Activated CD4-positive, alpha-beta T cell treated with anti-CD3 and anti-CD28 coated beads, Interleukin-2, amount 50 U/mL, for 48 hours (primary cell): ENCODE measurements around the gene SH3GLB2.
"Not testable (repeated sequence)": the region's sequence is repeated elsewhere in the genome, so short reads cannot be mapped to it uniquely, and the experiment has no call there.

ENCODE experiments used
- DNase-seq, 2 experiments: peaks; one replicate each; pipeline ENCODE4 v3.0.0-alpha.2; 2020

Gene SH3GLB2

GRCh38 chr9:129053020-129053419 lies 24.9 kb upstream of the SH3GLB2 start:
- no peak for DNase-seq

- DNase-seq = no peak
These were observed 24.5 kb upstream of the SH3GLB2 start for GRCh38 chr9:129052592-129052991.

- DNase-seq = no peak
These were observed 13.9 kb upstream of the SH3GLB2 start for GRCh38 chr9:129042016-129042415.

GRCh38 chr9:129040113-129040643 lies 12.0 kb upstream of the SH3GLB2 start:
- no peak for DNase-seq

- DNase-seq = no peak
These were observed 10.2 kb upstream of the SH3GLB2 start for GRCh38 chr9:129038109-129038852.

- no peak for DNase-seq
These were observed 9.6 kb upstream of the SH3GLB2 start for GRCh38 chr9:129037767-129038098.

- no peak for DNase-seq
These were observed 9.0 kb upstream of the SH3GLB2 start for GRCh38 chr9:129036923-129037766.

- DNase-seq = peak; percentile 94 to 96
These were observed 8.3 kb upstream of the SH3GLB2 start, which contains the start of gene MIGA2 for GRCh38 chr9:129036241-129036922. MIGA2 (plus strand) TSS chr9:129036626; CDS start chr9:129040595, 3,969 bp downstream.

- not testable (repeated sequence) for DNase-seq
These were observed 7.7 kb upstream of the SH3GLB2 start for GRCh38 chr9:129035838-129036237.

GRCh38 chr9:129033216-129033615 lies 5.1 kb upstream of the SH3GLB2 start:
- DNase-seq = no peak

GRCh38 chr9:129032541-129033159 lies 4.5 kb upstream of the SH3GLB2 start:
- DNase-seq = no peak

GRCh38 chr9:129031514-129031913 lies 3.4 kb upstream of the SH3GLB2 start:
- no peak for DNase-seq

GRCh38 chr9:129030191-129030590 lies 2.1 kb upstream of the SH3GLB2 start:
- DNase-seq = no peak

GRCh38 chr9:129027685-129028191 lies 393 bp downstream of the SH3GLB2 start:
- DNase-seq = peak in 1 of 2 experiments; percentile 69

- DNase-seq = no peak
These were observed 877 bp downstream of the SH3GLB2 start for GRCh38 chr9:129027224-129027684.

GRCh38 chr9:129026442-129027223 lies 1.5 kb downstream of the SH3GLB2 start:
- DNase-seq = no peak

- no peak for DNase-seq
These were observed 4.3 kb downstream of the SH3GLB2 start for GRCh38 chr9:129023908-129024233.

- no peak for DNase-seq
These were observed 4.9 kb downstream of the SH3GLB2 start for GRCh38 chr9:129023036-129023907.

- no peak for DNase-seq
These were observed 6.1 kb downstream of the SH3GLB2 start for GRCh38 chr9:129022037-129022436.

GRCh38 chr9:129021091-129021490 lies 7.0 kb downstream of the SH3GLB2 start:
- DNase-seq = no peak

- DNase-seq = no peak
These were observed 13.5 kb downstream of the SH3GLB2 start for GRCh38 chr9:129014608-129015007.
